ENCODE data around the gene GCLC.

GCLC gene

DNA sequence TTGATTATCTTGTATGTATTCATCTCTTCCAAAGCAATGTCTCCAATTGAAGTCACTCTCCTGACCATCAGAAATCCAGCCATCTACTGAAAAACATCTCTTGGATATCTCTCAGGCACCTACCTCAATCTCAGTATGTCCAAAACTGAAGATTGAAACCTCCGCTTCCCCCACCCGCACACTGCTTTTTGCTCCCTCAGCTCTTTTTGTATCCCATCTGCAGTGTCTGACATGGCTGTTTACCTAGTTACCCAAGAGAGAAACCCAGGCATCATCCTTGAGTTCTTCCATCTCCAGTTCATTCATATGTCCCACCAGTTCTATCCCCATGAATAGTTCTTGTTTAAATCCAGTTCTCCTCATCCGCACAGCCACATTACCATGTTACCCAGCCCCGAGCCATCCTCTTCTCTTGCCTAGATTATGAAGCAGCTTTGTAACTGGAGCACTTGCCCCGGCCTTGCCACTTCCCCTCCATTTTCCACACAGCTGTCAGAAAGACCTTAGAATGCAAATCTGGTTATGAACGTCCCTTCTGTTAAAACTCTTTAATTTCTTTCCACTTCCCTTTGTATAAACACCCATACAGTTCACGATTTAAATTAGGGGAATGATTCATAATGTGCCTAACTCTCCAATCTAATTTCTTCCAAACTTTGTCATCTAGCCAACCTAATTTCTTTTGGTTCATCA lies 40.5 kb upstream of the GCLC start:
- Histone ChIP-seq H3K9me3 (ENCODE audit: insufficient read depth, low read length) (no peaks in the 10 kb centered on the region), H3K4me2 (ENCODE audit: low read depth, low read length, poor library complexity, severe bottlenecking) (no peak overlapping the region), H3K79me2 (ENCODE audit: insufficient read depth, low read length) (no peaks in the 10 kb centered on the region), H3K36me3 (ENCODE audit: low read length) (no peaks in the 10 kb centered on the region), H2AFZ (ENCODE audit: low read depth, low read length, severe bottlenecking) (no peak overlapping the region), H3K4me3 (ENCODE audit: insufficient read depth, low read length, poor library complexity, severe bottlenecking) (no peak overlapping the region), H3K9ac (ENCODE audit: low read length) (no peak overlapping the region), H3K27me3 (ENCODE audit: low read length) (no peaks in the 10 kb centered on the region), H3K27ac (ENCODE audit: low read depth, low read length) (no peak overlapping the region), H3K9me2 (replicated peaks; ENCODE audit: insufficient read depth, low read length) (no peaks in the 10 kb centered on the region), H4K20me1 (ENCODE audit: low read depth, low read length) (no peaks in the 10 kb centered on the region), H3F3A (ENCODE audit: insufficient read depth) (no peaks in the 10 kb centered on the region)
- no peak for TF ChIP-seq CTCF (IDR thresholded peaks at IDR 0.05; ENCODE audit: insufficient read depth, low read length, poor library complexity, severe bottlenecking)
- TF ChIP-seq EZH2phosphoT487 (conservative IDR thresholded peaks at IDR 0.05; ENCODE audit: low read length) = no peak

- H3K9me3 ChIP-seq (ENCODE audit: insufficient read depth, low read length) = no peaks in the 10 kb centered on the region
- H3K79me2 ChIP-seq (ENCODE audit: insufficient read depth, low read length) = no peaks in the 10 kb centered on the region
- no peak overlapping the region for H3K9ac ChIP-seq (ENCODE audit: low read length)
- H3K4me3 ChIP-seq (ENCODE audit: insufficient read depth, low read length, poor library complexity, severe bottlenecking) = no peak overlapping the region
- no peak for TF ChIP-seq CTCF (IDR thresholded peaks at IDR 0.05; ENCODE audit: insufficient read depth, low read length, poor library complexity, severe bottlenecking)
- TF ChIP-seq EZH2phosphoT487 (conservative IDR thresholded peaks at IDR 0.05; ENCODE audit: low read length) = no peak
- no peak overlapping the region for H3K4me2 ChIP-seq (ENCODE audit: low read depth, low read length, poor library complexity, severe bottlenecking)
- no peaks in the 10 kb centered on the region for H3K9me2 ChIP-seq (replicated peaks; ENCODE audit: insufficient read depth, low read length)
- H4K20me1 ChIP-seq (ENCODE audit: low read depth, low read length) = no peaks in the 10 kb centered on the region
- H3K27ac ChIP-seq (ENCODE audit: low read depth, low read length) = no peak overlapping the region
- H3F3A ChIP-seq (ENCODE audit: insufficient read depth) = no peaks in the 10 kb centered on the region
- no peaks in the 10 kb centered on the region for H3K27me3 ChIP-seq (ENCODE audit: low read length)
- H2AFZ ChIP-seq (ENCODE audit: low read depth, low read length, severe bottlenecking) = no peak overlapping the region
- H3K36me3 ChIP-seq (ENCODE audit: low read length) = no peaks in the 10 kb centered on the region
Observed at GRCh38 chr6:53584726-53585125, 39.8 kb upstream of the GCLC start.

GRCh38 chr6:53583451-53583850 lies 38.5 kb upstream of the GCLC start:
- H3F3A ChIP-seq (ENCODE audit: insufficient read depth) = no peaks in the 10 kb centered on the region
- H2AFZ ChIP-seq (ENCODE audit: low read depth, low read length, severe bottlenecking) = no peak overlapping the region
- no peak for TF ChIP-seq EZH2phosphoT487 (conservative IDR thresholded peaks at IDR 0.05; ENCODE audit: low read length)
- no peak for TF ChIP-seq CTCF (IDR thresholded peaks at IDR 0.05; ENCODE audit: insufficient read depth, low read length, poor library complexity, severe bottlenecking)
- no peaks in the 10 kb centered on the region for H4K20me1 ChIP-seq (ENCODE audit: low read depth, low read length)
- H3K79me2 ChIP-seq (ENCODE audit: insufficient read depth, low read length) = no peaks in the 10 kb centered on the region
- H3K9me2 ChIP-seq (replicated peaks; ENCODE audit: insufficient read depth, low read length) = no peaks in the 10 kb centered on the region
- no peaks in the 10 kb centered on the region for H3K36me3 ChIP-seq (ENCODE audit: low read length)
- no peak overlapping the region for H3K4me3 ChIP-seq (ENCODE audit: insufficient read depth, low read length, poor library complexity, severe bottlenecking)
- H3K27ac ChIP-seq (ENCODE audit: low read depth, low read length) = no peak overlapping the region
- no peaks in the 10 kb centered on the region for H3K9me3 ChIP-seq (ENCODE audit: insufficient read depth, low read length)
- H3K4me2 ChIP-seq (ENCODE audit: low read depth, low read length, poor library complexity, severe bottlenecking) = no peak overlapping the region
- no peaks in the 10 kb centered on the region for H3K27me3 ChIP-seq (ENCODE audit: low read length)
- no peak overlapping the region for H3K9ac ChIP-seq (ENCODE audit: low read length)
